GM12864 (cell line): Measurements from ENCODE around the gene CAV3.

Experiments
- DNase-seq: peaks from one replicate; pipeline ENCODE4 v3.0.0-alpha.2; 2011; ENCODE audit warnings: low read depth
- H3K4me3 ChIP-seq: 2 replicates; pipeline ENCODE4 v1.5.1; 2011; ENCODE audit warnings: mild to moderate bottlenecking, low read depth, low read length, control low read depth
- CTCF ChIP-seq: IDR thresholded peaks from 2 replicates; pipeline ENCODE4 v1.5.1; 2011; ENCODE audit warnings: low read depth, mild to moderate bottlenecking, moderate library complexity, low read length, control low read depth, inconsistent platforms; ENCODE audit errors: missing control alignments

CAV3 gene

GRCh38 chr3:8767667-8768363 is 34.2 kb downstream of the CAV3 start:
- peak overlapping the region; percentile 58 for H3K4me3 ChIP-seq
- peak; percentile 42 for TF ChIP-seq CTCF
- DNase-seq: no peak

GRCh38 chr3:8768364-8769087 is 34.9 kb downstream of the CAV3 start:
- DNase-seq: no peak
- H3K4me3 ChIP-seq: peak overlapping the region; percentile 58
- no peak for TF ChIP-seq CTCF

- DNase-seq: no peak
- peak; percentile 98 for TF ChIP-seq CTCF
- peak within 1 kb of the TSS; percentile 58 for H3K4me3 ChIP-seq
Observed at GRCh38 chr3:8769088-8769822, 35.7 kb downstream of the CAV3 start, which contains the start of gene OXTR. TSS of gene OXTR (minus strand) at chr3:8769613. CDS start at chr3:8768187, 1,426 bp downstream.

- H3K4me3 ChIP-seq: no peak overlapping the region
- DNase-seq: no peak
- no peak for TF ChIP-seq CTCF
Observed at GRCh38 chr3:8773941-8774542, 40.4 kb downstream of the CAV3 start.

GRCh38 chr3:8775181-8775580 is 41.6 kb downstream of the CAV3 start:
- no peak for TF ChIP-seq CTCF
- no peak overlapping the region for H3K4me3 ChIP-seq
- DNase-seq: no peak

GRCh38 chr3:8775602-8776001 is 42.0 kb downstream of the CAV3 start:
- TF ChIP-seq CTCF: no peak
- DNase-seq: no peak
- H3K4me3 ChIP-seq: no peak overlapping the region
